Measurements from ENCODE around the gene VAV2. TPM values are rescaled to one million over a fixed set of nuclear protein-coding genes. Genes with fewer than 3 reads are reported as not detected.

The VAV2 gene
- total and polyA plus RNA-seq, 9 of the 15 experiments (the other 6 are each of a cell fraction or from before 2014, with no cell fraction given): 0.01 to 2.7 (median 1.0) TPM; not detected in 1

GRCh38 chr9:133974631-133975341 lies 17.3 kb downstream of the VAV2 start (continued):
- TF ChIP-seq, protein P1, sequence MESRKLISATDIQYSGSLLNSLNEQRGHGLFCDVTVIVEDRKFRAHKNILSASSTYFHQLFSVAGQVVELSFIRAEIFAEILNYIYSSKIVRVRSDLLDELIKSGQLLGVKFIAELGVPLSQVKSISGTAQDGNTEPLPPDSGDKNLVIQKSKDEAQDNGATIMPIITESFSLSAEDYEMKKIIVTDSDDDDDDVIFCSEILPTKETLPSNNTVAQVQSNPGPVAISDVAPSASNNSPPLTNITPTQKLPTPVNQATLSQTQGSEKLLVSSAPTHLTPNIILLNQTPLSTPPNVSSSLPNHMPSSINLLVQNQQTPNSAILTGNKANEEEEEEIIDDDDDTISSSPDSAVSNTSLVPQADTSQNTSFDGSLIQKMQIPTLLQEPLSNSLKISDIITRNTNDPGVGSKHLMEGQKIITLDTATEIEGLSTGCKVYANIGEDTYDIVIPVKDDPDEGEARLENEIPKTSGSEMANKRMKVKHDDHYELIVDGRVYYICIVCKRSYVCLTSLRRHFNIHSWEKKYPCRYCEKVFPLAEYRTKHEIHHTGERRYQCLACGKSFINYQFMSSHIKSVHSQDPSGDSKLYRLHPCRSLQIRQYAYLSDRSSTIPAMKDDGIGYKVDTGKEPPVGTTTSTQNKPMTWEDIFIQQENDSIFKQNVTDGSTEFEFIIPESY (CRISPR knock-in tag; IDR thresholded peaks at IDR 0.05): no peak
- TF ChIP-seq ZNF311 (CRISPR knock-in tag; IDR thresholded peaks at IDR 0.05): no peak

DNA sequence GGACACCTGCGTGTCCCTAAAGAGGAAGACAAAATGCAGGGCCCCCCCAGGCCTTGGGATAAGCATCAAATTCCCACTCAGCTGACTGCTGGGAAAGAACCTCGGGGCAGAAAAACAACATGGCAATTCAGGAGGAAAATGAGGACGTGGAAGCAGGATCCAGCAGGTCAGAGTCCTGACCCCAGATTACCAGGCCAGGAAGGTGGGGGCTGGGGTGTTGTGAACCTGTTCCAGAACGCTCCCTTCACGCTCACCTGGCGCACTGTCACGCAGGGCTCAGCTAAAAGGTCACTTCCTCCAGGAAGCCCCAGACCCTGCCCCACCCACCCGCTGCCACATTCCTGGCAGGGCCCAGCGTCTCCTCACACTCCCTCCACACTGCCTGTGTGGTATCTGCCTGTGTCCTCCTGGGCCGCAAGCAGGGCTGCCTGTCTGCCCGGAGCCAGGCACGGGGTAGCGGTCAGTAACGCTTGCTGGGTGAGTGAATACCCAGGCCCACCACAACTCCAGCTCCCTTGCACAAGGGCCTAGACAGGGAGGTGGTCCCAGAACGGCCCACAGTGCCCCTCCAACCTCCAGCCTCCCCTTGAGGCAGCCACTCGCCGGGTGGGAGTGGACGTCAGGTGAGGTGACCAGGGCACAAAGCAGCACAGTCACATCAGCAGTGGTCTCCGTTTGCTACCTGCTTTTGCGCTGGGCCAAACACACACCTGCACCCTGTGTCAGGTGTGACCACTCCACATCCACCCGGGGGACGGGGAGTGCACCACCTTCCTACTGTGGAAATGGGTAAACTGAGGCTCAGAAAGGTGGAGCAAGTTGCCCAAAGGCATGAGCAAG lies 18.1 kb downstream of the VAV2 start:
- intact Hi-C loops (cut with micrococcal nuclease) (no loop called here), in situ Hi-C loops (cut with MboI) (no loop called here)
- ChIA-PET POLR2A (no interaction called here), CTCF (ENCODE audit: low intra/inter-chr PET ratio) (no interaction called here)
- no TSS peak for BruUV-seq (replicated peaks)
- WGBS (ENCODE audit: insufficient coverage, low coverage, missing lambda C conversion rate): 10% methylated on average over 22 of the region's 22 CpGs
- H3K9me3 ChIP-seq (replicated peaks; ENCODE audit: control insufficient read depth, insufficient read depth, low read depth, low read length): no peaks in the 10 kb centered on the region
- DNase-seq (ENCODE audit: extremely low read depth in 1 of 4, low spot score in 3 of 4) (no peak), ATAC-seq (no peak), FAIRE-seq (no peak)
- no peak overlapping the region for H3K4me3 ChIP-seq
- no peak overlapping the region for H3K4me2 ChIP-seq (ENCODE audit: insufficient read depth, low read length)
- peaks cover 16 to 93% of the 10 kb centered on the region in 2 experiments; a peak in 3 of 5 replicates for H3K27me3 ChIP-seq (ENCODE audit: control insufficient read depth in 2 of 2, insufficient read depth in 2 of 2, low read length in 2 of 2)
- peaks cover 69% of the 10 kb centered on the region for H4K20me1 ChIP-seq (replicated peaks; ENCODE audit: control insufficient read depth, insufficient read depth, low read length)
- H3K9ac ChIP-seq (ENCODE audit: insufficient read depth in 1 of 2, low read depth in 2 of 2, low read length in 2 of 2): no peak overlapping the region
- no peak for TF ChIP-seq PHF21A (IDR thresholded peaks at IDR 0.05; ENCODE audit: borderline replicate concordance, low read depth)
- no peak overlapping the region for H2AFZ ChIP-seq (ENCODE audit: low read depth, low read length)
- H3K9me1 ChIP-seq (ENCODE audit: control insufficient read depth, insufficient read depth, low read length): no peaks in the 10 kb centered on the region
- H3K27ac ChIP-seq (ENCODE audit: extremely low read depth, low read depth, low read length): no peak overlapping the region
- H3K36me3 ChIP-seq (ENCODE audit: control insufficient read depth, insufficient read depth, low read length): no peaks in the 10 kb centered on the region
- H3K79me2 ChIP-seq (ENCODE audit: control insufficient read depth, insufficient read depth, low read length): no peaks in the 10 kb centered on the region
- H3K4me1 ChIP-seq (replicated peaks in 1 of 2; ENCODE audit: control insufficient read depth in 2 of 2, insufficient read depth in 2 of 2, low read length in 2 of 2): peaks cover 0 to 11% of the 10 kb centered on the region in 2 experiments; a peak in 2 of 5 replicates

All from K562 (cell line).